B cell (primary cell): ENCODE results near the gene MAPT.
"Not testable (repeated sequence)": the region's sequence is repeated elsewhere in the genome, so short reads cannot be mapped to it uniquely, and the experiment has no call there.

ENCODE experiments used
- CTCF ChIP-seq: fragments of 200-600 bp; IDR thresholded peaks from one replicate; pipeline ENCODE4 v1.8.0; 2022; ENCODE audit warnings: antibody characterized with exemption, mild to moderate bottlenecking
- EZH2 ChIP-seq: IDR thresholded peaks from 2 replicates; pipeline ENCODE4 v1.6.1; 2012; ENCODE audit warnings: borderline replicate concordance, low read depth, mild to moderate bottlenecking, moderate library complexity, low read length; ENCODE audit not compliant: insufficient read depth, poor library complexity, severe bottlenecking

- not testable (repeated sequence) for TF ChIP-seq CTCF, EZH2
These were observed 125.1 kb downstream of the MAPT start for GRCh38 chr17:46019408-46019925.
